Right atrium auricular region (tissue), 2 donors: ENCODE measurements around the gene MAP1LC3B. TPM values are rescaled to one million over a fixed set of nuclear protein-coding genes. Genes with fewer than 3 reads are reported as not detected.

Source experiments
- DNase-seq: peaks from one replicate; pipeline ENCODE4 v3.0.0-alpha.2; 2019; ENCODE audit warnings: low spot score
- H3K27ac ChIP-seq, 2 donors: fragments of 200-600 bp; sonication (generic); 1 replicate in 1 of 2; 2 replicates in 1 of 2; pipeline ENCODE4 v1.5.1; 2016 to 2019
- H3K27me3 ChIP-seq, 2 donors: fragments of 200-600 bp; sonication (generic); one replicate each; pipeline versions ENCODE4 v1.5.1 to v1.6.0; 2017 to 2019
- H3K36me3 ChIP-seq: fragments of 200-600 bp; sonication (generic); one replicate; pipeline ENCODE4 v1.5.1; 2016
- H3K4me1 ChIP-seq, 2 donors: fragments of 200-600 bp; sonication (generic); one replicate each; pipeline versions ENCODE4 v1.5.1 to v1.6.0; 2017 to 2019
- H3K4me3 ChIP-seq, 2 donors: fragments of 200-600 bp; sonication (generic); 1 replicate in 1 of 2; 2 replicates in 1 of 2; pipeline ENCODE4 v1.5.1; 2017 to 2019; ENCODE audit warnings: mild to moderate bottlenecking in 1 of 2, moderate library complexity in 1 of 2
- H3K9me3 ChIP-seq, 2 donors: fragments of 200-600 bp; sonication (generic); one replicate each; pipeline ENCODE4 v1.5.1; 2019
- total RNA-seq, 2 donors: library from RNA; depleted of rRNA; stranded (reverse); fragments of >200 nt; gene quantifications; one replicate each; pipeline ENCODE4 v1.1.0, GENCODE V29; 2016
- TF ChIP-seq, protein P1 (sequence below), 2 donors: fragments of 200-600 bp; sonication (generic); IDR thresholded peaks; one replicate each; pipeline ENCODE4 v1.5.1; 2019; ENCODE audit warnings: antibody characterized with exemption in 2 of 2

Gene MAP1LC3B
- total RNA-seq, 2 donors from 2014 or later: 57.5 to 83.0 TPM

DNA sequence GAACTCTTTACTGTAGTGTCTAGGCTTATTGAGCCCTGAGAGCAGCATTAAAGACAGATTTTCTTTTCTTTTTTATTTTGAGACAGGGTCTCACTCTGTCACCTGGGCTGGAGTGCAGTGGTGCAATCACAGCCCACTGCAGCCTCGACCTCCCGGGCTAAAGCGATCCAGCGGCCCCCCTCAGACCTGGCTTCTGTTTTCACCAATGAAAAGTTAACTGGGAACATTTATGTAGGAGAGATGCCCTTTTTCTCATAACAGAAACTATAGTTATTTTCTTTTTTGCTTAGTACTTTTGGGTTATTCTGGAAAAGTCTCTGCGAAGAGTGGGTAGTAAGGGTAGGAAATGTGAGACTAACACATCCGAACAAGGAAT is 1.5 kb downstream of the MAP1LC3B start:
- peaks cover 2% of the 10 kb centered on the region for H3K36me3 ChIP-seq
- no peaks in the 10 kb centered on the region for H3K27me3 ChIP-seq
- TF ChIP-seq, protein P1, sequence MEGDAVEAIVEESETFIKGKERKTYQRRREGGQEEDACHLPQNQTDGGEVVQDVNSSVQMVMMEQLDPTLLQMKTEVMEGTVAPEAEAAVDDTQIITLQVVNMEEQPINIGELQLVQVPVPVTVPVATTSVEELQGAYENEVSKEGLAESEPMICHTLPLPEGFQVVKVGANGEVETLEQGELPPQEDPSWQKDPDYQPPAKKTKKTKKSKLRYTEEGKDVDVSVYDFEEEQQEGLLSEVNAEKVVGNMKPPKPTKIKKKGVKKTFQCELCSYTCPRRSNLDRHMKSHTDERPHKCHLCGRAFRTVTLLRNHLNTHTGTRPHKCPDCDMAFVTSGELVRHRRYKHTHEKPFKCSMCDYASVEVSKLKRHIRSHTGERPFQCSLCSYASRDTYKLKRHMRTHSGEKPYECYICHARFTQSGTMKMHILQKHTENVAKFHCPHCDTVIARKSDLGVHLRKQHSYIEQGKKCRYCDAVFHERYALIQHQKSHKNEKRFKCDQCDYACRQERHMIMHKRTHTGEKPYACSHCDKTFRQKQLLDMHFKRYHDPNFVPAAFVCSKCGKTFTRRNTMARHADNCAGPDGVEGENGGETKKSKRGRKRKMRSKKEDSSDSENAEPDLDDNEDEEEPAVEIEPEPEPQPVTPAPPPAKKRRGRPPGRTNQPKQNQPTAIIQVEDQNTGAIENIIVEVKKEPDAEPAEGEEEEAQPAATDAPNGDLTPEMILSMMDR (IDR thresholded peaks at IDR 0.05): no peak
- no peak for DNase-seq
- H3K27ac ChIP-seq: peak overlapping the region; percentile 97 to 99
- no peaks in the 10 kb centered on the region for H3K9me3 ChIP-seq
- peak overlapping the region; percentile 74 to 84 for H3K4me3 ChIP-seq
- H3K4me1 ChIP-seq: peaks cover 0 to 40% of the 10 kb centered on the region in 2 donors

DNA sequence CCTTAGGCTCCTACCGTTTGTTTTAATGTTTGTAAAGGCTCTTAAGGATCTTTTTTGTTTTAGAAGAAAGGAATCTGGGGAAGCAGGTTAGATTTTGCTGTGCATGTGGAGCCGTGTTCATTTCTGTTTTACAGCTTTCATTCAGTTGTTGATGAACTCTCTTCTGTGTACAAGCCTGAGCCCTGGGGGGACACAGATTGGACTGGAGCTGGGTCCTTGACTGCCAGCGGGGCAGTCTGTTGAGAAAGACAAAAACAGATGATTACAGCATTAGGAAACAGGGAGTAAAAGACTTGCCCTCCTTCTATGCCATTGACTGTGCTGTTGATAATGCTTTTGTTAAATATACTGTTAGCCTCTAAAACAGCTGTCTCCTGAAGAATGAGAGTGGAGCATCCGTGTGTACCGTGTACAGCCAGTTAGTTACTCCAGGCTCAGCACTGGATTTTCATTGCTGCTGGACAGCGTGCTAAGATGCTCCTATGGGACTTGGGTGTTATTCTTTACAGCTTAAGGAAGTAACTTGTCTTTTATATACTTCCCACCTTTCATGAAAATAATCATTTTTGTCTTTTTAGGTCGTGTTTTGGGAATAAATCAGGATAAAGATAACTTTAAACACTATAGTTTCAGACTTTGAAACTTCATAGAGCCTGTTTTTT is 3.2 kb downstream of the MAP1LC3B start:
- Histone ChIP-seq H3K27me3 (no peaks in the 10 kb centered on the region), H3K4me1 (peaks cover 0 to 35% of the 10 kb centered on the region in 2 donors), H3K36me3 (peaks cover 17% of the 10 kb centered on the region), H3K4me3 (no peak overlapping the region), H3K9me3 (no peaks in the 10 kb centered on the region), H3K27ac (no peak overlapping the region)
- DNase-seq: no peak
- TF ChIP-seq, protein P1 (IDR thresholded peaks at IDR 0.05): no peak

DNA sequence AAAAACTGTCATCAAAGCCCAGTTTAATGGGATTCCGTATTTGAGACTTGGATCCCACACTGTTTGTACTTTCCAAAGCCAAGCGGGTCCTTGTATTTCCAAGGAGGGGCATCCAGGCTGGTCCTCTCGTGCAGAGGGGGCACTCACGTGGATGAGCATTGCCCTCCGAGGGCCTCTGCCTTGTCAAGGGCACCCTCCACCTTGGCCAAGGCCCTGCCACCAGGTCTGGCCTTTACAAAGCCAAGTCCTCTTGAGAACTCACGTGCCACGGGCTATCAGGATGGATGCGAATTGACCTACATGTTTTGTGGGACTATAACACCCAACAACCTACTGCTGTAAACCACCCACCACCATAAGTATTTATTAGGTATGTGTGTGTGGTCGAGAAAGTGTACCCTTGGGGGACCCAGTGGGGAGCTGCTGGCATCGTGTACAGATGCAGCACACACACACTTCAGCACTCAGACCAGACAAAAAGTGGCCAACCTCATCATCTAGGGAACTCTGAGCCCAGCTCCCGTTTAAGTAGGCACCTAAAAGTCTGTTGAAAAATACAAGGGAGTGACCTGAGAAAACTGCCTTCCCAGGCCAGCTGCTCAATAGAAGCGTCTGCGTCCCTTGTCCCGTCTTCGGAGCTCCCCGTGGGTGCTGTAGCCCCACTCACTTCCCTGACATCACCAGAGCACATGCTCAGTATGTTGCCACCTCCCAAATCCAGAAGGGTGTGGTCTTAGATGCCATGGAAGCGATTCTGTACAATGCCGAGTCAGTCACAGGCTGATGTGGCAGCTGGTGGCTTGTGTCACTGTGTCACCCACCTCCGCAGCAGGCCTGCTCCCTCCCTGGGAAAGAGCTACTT is 12.9 kb downstream of the MAP1LC3B start:
- no peaks in the 10 kb centered on the region for H3K4me1 ChIP-seq
- TF ChIP-seq, protein P1 (IDR thresholded peaks at IDR 0.05): no peak
- no peak for DNase-seq

DNA sequence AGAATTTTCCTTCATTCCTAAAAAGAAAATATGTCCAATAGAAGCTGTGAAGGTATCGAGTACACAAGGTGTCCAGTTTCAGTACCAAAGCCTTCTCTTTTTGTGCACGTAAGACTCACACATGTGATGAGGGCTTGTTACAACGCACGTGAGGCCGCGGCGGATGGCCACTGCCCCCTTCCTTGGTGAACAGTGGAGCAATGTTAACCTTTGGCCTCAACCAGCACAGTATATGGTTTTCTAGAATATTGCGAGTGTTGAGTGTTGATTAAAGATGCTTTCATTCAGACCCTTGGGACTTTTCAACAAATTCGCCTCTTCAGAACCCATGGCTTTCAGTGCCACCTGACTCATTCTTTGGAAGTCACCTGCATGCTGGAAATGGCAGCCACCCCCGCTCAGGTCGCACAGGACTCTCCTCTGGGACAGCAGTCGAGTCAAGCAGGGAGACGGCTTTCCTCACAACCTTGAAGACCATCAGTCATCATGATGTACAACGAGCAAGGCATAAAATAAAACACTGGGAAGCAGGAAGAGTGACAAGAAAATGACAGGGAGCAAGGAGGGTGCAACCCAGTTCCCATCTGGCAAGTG is 14.5 kb downstream of the MAP1LC3B start:
- TF ChIP-seq, protein P1 (IDR thresholded peaks at IDR 0.05): no peak
- Histone ChIP-seq H3K9me3 (no peaks in the 10 kb centered on the region), H3K4me1 (no peaks in the 10 kb centered on the region), H3K36me3 (peaks cover 73% of the 10 kb centered on the region), H3K27me3 (no peaks in the 10 kb centered on the region), H3K4me3 (no peak overlapping the region), H3K27ac (peak overlapping the region; percentile 13 to 38)
- DNase-seq: no peak

More for the DNA sequence above, 12.9 kb downstream of the MAP1LC3B start:
- Histone ChIP-seq H3K36me3 (peaks cover 72% of the 10 kb centered on the region), H3K27ac (no peak overlapping the region), H3K9me3 (no peaks in the 10 kb centered on the region), H3K27me3 (no peaks in the 10 kb centered on the region), H3K4me3 (no peak overlapping the region)

DNA sequence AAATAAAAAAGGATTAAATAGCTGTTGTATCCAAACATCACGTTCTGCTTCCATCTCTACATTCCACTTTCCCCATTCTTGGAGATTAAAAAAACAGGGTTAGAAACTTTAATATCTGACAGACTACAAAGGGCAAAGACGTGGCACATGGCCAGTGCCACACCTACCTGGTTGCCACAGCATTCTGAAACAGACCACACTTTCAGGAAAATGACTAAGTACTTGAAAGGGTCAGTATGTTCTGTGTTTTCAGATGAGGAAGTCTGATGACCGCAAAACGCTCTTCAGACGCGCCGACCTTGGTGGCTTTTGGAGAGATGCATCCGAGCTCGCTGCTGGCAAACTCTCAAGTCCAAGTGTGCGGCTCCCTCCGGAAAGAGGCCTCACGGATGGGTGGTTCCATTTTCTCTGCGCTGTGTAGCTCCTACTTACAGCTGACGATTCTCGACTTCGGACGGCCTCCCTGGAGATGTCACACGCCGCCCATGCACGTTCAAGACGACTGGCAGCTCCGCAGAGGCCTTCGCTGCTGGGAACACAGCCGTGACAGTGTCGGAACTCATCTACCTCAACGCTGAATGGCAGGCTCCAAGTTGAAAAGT is 15.5 kb downstream of the MAP1LC3B start:
- no peak overlapping the region for H3K4me3 ChIP-seq
- no peaks in the 10 kb centered on the region for H3K4me1 ChIP-seq
- H3K36me3 ChIP-seq: peaks cover 79% of the 10 kb centered on the region
- no peaks in the 10 kb centered on the region for H3K9me3 ChIP-seq
- TF ChIP-seq, protein P1 (IDR thresholded peaks at IDR 0.05): no peak
- H3K27me3 ChIP-seq: no peaks in the 10 kb centered on the region
- peak; percentile 71 for DNase-seq
- H3K27ac ChIP-seq: peak overlapping the region; percentile 27 to 54
